22Rv1 (cell line): ENCODE data around the gene RSPH1.

ENCODE experiments used
- ZFX ChIP-seq: fragments of 450-650 bp; IDR thresholded peaks from 2 replicates; pipeline ENCODE4 v1.6.1; 2017; ENCODE audit warnings: antibody characterized with exemption, borderline replicate concordance
- TF ChIP-seq, protein P1 (sequence below): fragments of 450-650 bp; IDR thresholded peaks from 2 replicates; pipeline ENCODE4 v1.5.1; 2017; ENCODE audit warnings: mild to moderate bottlenecking

DNA sequence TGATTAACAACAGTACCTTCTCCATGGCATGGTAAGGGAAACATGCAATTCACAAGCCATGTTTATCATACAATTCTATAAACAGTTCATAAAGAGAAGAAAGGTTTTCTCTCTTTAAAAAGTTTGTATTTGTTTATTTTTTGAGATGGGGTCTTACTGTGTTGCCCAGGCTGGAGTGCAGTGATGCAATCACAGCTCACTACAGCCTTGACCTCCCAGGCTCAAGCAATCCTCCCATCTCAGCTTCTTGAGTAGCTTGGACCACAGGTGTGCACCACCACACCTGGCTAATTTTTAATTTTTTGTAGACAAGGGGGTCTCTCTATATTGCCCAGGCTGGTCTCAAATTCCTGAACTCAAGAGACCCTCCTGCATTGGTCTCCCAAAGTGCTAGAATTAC, 45.6 kb upstream of the RSPH1 start:
- TF ChIP-seq, protein P1, sequence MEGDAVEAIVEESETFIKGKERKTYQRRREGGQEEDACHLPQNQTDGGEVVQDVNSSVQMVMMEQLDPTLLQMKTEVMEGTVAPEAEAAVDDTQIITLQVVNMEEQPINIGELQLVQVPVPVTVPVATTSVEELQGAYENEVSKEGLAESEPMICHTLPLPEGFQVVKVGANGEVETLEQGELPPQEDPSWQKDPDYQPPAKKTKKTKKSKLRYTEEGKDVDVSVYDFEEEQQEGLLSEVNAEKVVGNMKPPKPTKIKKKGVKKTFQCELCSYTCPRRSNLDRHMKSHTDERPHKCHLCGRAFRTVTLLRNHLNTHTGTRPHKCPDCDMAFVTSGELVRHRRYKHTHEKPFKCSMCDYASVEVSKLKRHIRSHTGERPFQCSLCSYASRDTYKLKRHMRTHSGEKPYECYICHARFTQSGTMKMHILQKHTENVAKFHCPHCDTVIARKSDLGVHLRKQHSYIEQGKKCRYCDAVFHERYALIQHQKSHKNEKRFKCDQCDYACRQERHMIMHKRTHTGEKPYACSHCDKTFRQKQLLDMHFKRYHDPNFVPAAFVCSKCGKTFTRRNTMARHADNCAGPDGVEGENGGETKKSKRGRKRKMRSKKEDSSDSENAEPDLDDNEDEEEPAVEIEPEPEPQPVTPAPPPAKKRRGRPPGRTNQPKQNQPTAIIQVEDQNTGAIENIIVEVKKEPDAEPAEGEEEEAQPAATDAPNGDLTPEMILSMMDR, result no peak
- TF ChIP-seq ZFX, result no peak
